Measurements from ENCODE around the gene NADK.

DNA sequence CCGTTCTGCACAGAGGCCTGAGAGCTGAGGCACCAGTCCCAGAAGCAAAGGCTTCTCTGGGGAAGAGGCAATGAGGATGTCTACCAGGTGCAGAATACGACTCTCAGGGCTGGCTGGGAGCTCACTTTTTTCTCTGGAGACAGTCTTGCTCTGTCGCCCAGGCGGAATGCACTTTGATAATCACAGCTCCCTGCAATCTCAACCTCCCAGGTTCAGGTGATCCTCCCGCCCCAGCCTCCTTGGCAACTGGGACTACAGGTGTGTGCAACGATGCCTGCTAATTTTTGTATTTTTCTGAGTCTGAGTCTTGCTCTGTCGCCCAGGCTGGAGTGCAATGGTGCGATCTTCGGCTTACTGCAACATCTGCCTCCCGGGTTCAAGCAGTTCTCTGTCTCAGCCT, 17.6 kb downstream of the NADK start:
- TF ChIP-seq, protein P1, sequence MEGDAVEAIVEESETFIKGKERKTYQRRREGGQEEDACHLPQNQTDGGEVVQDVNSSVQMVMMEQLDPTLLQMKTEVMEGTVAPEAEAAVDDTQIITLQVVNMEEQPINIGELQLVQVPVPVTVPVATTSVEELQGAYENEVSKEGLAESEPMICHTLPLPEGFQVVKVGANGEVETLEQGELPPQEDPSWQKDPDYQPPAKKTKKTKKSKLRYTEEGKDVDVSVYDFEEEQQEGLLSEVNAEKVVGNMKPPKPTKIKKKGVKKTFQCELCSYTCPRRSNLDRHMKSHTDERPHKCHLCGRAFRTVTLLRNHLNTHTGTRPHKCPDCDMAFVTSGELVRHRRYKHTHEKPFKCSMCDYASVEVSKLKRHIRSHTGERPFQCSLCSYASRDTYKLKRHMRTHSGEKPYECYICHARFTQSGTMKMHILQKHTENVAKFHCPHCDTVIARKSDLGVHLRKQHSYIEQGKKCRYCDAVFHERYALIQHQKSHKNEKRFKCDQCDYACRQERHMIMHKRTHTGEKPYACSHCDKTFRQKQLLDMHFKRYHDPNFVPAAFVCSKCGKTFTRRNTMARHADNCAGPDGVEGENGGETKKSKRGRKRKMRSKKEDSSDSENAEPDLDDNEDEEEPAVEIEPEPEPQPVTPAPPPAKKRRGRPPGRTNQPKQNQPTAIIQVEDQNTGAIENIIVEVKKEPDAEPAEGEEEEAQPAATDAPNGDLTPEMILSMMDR (IDR thresholded peaks at IDR 0.05) = no peak
- TF ChIP-seq POLR2A (IDR thresholded peaks at IDR 0.05) = no peak

Measured in ovary (tissue), 3 donors.